Pancreas (tissue), 10 donors: ENCODE measurements around the gene FANCL. TPM values are rescaled to one million over a fixed set of nuclear protein-coding genes. Genes with fewer than 3 reads are reported as not detected.

Experiments
- ATAC-seq, 4 donors: fragments of 200-7000 bp; cut with Tn5 transposase; one replicate each; pipeline versions ENCODE4 v1.8.0 to v1.9.1; 2020; ENCODE audit warnings: mild to moderate bottlenecking in 4 of 4, moderate library complexity in 4 of 4
- DNase-seq, 6 donors: peaks; one replicate each; pipeline ENCODE4 v3.0.0-alpha.2; 2020
- FAIRE-seq: peaks from 2 replicates; lab custom pipeline; 2012; peaks lifted over from hg19 to GRCh38; lab: Jason Lieb, UNC
- H3K27ac ChIP-seq, 4 donors: fragments of 200-600 bp; sonication (generic); 1 replicate in 3 of 4; 2 replicates in 1 of 4; pipeline versions ENCODE4 v1.5.0 to v1.8.0; 2020
- H3K27me3 ChIP-seq, 4 donors: fragments of 200-600 bp; one replicate each; pipeline ENCODE4 v1.8.0; 2021
- H3K36me3 ChIP-seq, 3 donors: fragments of 200-600 bp; sonication (generic) in 1 of 3; one replicate each; pipeline versions ENCODE4 v1.5.0 to v1.8.0; 2020 to 2021
- H3K4me1 ChIP-seq, 3 donors: fragments of 200-600 bp; one replicate each; pipeline ENCODE4 v1.8.0; 2021
- H3K4me3 ChIP-seq, 4 donors: fragments of 200-600 bp; sonication (generic) in 2 of 4; one replicate each; pipeline versions ENCODE4 v1.5.0 to v1.8.0; 2020 to 2021
- H3K9me3 ChIP-seq, 4 donors: fragments of 200-600 bp; one replicate each; pipeline ENCODE4 v1.8.0; 2021
- WGBS, 2 donors: extraction: QIAGEN DNeasy Blood & Tissue Kit; methylation state at CpG; one replicate each; pipeline ENCODE4 v1.1.7; 2013; 5-methylcytosine and 5-hydroxymethylcytosine counted together
- intact Hi-C, 3 donors: fragments of 100-400 bp; cut with DNase I; formaldehyde crosslinking; loops; one replicate each; pipeline versions ENCODE4 v1.11.1 to v1.14.2; 2022
- polyA plus RNA-seq, 2 donors: library from polyadenylated mRNA; stranded (reverse); fragments of 200-250 nt; gene quantifications; one replicate each; pipeline ENCODE4 v1.2.3, GENCODE V29; 2013
- total RNA-seq, 6 donors: library from RNA; stranded (reverse); fragmentation: NEBNext Ultra II Directional in 4 of 6; extraction: Animal tissue kit (Norgen Biotek cat#: 25700) in 4 of 6; gene quantifications; one replicate each; pipeline versions ENCODE4 v1.2.1 to v1.2.4, GENCODE V29; 2021 to 2023
- TF ChIP-seq, protein P1 (sequence below), 4 donors: fragments of 200-600 bp; sonication (generic) in 3 of 4; IDR thresholded peaks; one replicate each; pipeline versions ENCODE4 v1.5.0 to v1.8.0; 2021; ENCODE audit warnings: antibody characterized with exemption in 4 of 4
- donor health status: healthy with polysubstance abuse.
- donor health status: DM: no; HTN: no; CAD: no; lungs with moderate emphysema.
- donor health status: DM: no; HTN: no; CAD: no.
- donor health status: control.
- donor health status: control.
- donor health status: Bipolar disorder and iron deficiency.
- donor health status: DM: yes; HTN: yes; CAD: no.
- donor health status: DM: no; HTN: no; CAD: no.
- donor health status: DM: no; HTN: no; CAD: no.
- donor health status: DM: yes; HTN: yes; CAD: no.

The FANCL gene
- total and polyA plus RNA-seq, 8 donors: 9.0 to 25.8 (median 12.6) TPM

DNA sequence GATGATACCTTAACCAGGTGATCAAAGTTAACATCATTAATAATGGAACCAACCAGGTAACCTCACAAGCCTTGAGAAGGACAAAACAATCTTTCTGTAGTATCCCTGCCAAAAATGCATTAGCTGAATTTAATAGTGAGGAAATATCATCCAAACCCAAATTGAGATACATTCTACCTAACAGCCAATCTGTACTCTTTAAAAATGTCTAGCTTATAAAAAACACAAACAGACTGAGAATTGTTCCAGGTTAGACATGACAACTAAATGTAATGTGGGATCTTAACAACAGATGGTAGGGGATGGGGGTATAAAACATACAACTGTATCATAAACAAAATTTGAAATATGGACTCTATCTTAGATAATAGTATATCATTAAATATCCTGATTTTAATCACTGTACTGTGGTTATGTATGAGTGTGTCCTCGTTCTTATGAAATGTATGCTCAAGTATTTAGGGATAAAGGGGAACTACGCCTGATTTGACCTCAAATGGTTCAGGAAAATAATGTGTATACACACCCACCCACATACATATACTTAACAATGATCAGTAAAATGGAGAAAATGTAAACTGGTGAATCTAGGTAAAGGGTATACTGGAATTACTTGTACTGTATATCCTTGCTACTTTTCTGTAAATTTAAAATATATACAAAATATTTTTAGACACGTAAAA is 1.7 kb downstream of the FANCL start:
- DNase-seq (no peak), ATAC-seq (no peak), FAIRE-seq (no peak)
- Histone ChIP-seq H3K36me3 (no peaks in the 10 kb centered on the region), H3K9me3 (no peaks in the 10 kb centered on the region), H3K27ac (no peak overlapping the region), H3K4me3 (peak overlapping the region in 1 of 4 donors; percentile 77), H3K27me3 (no peaks in the 10 kb centered on the region), H3K4me1 (peaks cover 0 to 19% (median 9%) of the 10 kb centered on the region in 3 donors)
- intact Hi-C loops: no loop called here
- TF ChIP-seq, protein P1, sequence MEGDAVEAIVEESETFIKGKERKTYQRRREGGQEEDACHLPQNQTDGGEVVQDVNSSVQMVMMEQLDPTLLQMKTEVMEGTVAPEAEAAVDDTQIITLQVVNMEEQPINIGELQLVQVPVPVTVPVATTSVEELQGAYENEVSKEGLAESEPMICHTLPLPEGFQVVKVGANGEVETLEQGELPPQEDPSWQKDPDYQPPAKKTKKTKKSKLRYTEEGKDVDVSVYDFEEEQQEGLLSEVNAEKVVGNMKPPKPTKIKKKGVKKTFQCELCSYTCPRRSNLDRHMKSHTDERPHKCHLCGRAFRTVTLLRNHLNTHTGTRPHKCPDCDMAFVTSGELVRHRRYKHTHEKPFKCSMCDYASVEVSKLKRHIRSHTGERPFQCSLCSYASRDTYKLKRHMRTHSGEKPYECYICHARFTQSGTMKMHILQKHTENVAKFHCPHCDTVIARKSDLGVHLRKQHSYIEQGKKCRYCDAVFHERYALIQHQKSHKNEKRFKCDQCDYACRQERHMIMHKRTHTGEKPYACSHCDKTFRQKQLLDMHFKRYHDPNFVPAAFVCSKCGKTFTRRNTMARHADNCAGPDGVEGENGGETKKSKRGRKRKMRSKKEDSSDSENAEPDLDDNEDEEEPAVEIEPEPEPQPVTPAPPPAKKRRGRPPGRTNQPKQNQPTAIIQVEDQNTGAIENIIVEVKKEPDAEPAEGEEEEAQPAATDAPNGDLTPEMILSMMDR (IDR thresholded peaks at IDR 0.05): no peak
- WGBS, 2 donors: 65 to 84% methylated on average over 3 of the region's 3 CpGs

DNA sequence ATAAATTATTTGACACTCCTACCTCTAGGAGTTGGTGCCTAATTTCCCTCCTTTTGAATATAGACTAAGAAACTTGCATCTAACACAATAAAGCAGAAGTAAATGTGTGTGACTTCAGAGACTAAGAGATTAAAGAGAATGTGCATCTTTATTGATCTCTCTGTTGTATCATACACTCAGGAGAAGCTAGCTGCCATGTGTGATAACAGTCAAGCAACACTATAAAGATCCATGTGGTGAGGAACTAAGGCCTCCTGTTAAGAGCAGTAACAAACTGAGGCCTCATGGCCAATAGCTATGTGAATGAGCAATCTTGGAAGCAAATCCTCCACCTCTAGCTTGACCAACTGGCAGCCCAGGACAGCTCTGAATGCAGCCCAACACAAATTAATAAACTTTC is 3.4 kb downstream of the FANCL start:
- no peaks in the 10 kb centered on the region for H3K27me3 ChIP-seq
- no peaks in the 10 kb centered on the region for H3K36me3 ChIP-seq
- H3K4me1 ChIP-seq: peaks cover 4 to 28% (median 9%) of the 10 kb centered on the region in 3 donors
- TF ChIP-seq, protein P1 (IDR thresholded peaks at IDR 0.05): no peak
- H3K9me3 ChIP-seq: no peaks in the 10 kb centered on the region
- no peak overlapping the region for H3K4me3 ChIP-seq
- no peak for ATAC-seq
- no peak for FAIRE-seq
- no peak for DNase-seq
- intact Hi-C loops: no loop called here
- H3K27ac ChIP-seq: no peak overlapping the region

DNA sequence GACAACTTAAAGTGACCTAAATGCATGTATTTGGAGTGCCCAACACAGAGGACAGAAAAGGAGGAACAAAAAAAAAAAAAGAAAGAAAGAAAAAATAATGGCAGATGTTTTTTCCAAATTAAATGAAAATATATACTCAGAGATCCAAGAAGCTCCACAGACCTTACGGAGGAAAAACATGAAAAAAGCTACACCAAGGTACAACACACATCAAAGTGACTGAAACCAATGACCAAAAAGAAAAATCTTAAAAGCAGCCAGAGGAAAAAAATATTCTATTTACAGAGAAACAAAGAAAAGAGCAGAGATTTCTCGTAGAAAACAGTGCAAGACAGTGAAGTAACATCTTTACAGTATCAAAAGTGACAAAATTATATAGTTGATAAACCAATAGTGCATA is 5.1 kb downstream of the FANCL start:
- no peak for ATAC-seq
- no peak for FAIRE-seq
- H3K9me3 ChIP-seq: no peaks in the 10 kb centered on the region
- H3K4me1 ChIP-seq: peaks cover 8 to 32% (median 9%) of the 10 kb centered on the region in 3 donors
- 98 to 100% methylated on average over 2 of the region's 2 CpGs for WGBS, 2 donors
- H3K36me3 ChIP-seq: no peaks in the 10 kb centered on the region
- no peak overlapping the region for H3K27ac ChIP-seq
- TF ChIP-seq, protein P1 (IDR thresholded peaks at IDR 0.05): no peak
- H3K27me3 ChIP-seq: no peaks in the 10 kb centered on the region
- DNase-seq: no peak
- no peak overlapping the region for H3K4me3 ChIP-seq
- intact Hi-C loops: no loop called here

DNA sequence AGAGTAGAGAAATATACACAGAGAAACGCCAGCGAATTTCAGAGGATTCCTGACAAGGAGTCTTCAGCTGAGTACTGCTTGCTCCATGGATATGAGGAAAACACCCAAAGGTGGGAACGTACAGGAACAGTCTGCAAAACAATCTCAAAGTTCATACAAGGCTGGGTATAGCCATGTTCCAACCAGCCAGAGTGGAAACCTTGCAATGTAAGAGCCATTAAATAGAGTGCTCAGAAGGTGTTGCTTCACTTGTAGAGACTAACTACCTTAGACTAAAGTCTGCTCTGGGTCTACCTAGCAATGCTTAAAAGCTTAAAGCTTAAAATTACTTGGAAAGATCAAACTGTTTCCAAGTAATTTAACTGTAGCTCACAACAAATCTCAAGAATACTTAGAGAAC is 6.0 kb downstream of the FANCL start:
- 92 to 96% methylated on average over 3 of the region's 3 CpGs for WGBS, 2 donors
- TF ChIP-seq, protein P1 (IDR thresholded peaks at IDR 0.05): no peak
- ATAC-seq (no peak), DNase-seq (no peak), FAIRE-seq (no peak)
- Histone ChIP-seq H3K36me3 (no peaks in the 10 kb centered on the region), H3K27ac (no peak overlapping the region), H3K27me3 (no peaks in the 10 kb centered on the region), H3K9me3 (no peaks in the 10 kb centered on the region), H3K4me1 (peaks cover 8 to 32% (median 9%) of the 10 kb centered on the region in 3 donors), H3K4me3 (no peak overlapping the region)
- intact Hi-C loops: no loop called here

DNA sequence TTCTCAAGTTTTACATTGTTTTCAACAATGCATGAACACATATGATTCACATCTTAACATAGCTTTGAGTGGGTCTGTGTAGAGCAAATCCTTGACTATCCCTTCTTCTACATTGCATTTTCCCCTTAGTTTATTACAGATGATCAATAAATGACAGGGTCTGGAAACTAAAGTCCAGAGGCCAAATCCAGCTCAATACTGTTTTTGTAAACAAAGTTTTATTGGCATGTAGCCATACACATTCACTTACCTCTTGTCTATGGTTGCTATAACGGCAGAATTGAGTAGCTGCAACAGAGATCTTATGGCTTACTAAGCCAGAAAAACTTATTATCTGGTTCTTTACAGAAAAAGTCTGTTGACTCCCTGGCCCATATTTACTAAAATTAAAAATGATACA is 12.8 kb downstream of the FANCL start:
- no peak for FAIRE-seq
- TF ChIP-seq, protein P1 (IDR thresholded peaks at IDR 0.05): no peak
- ATAC-seq: no peak
- Histone ChIP-seq H3K4me3 (no peak overlapping the region), H3K27ac (no peak overlapping the region), H3K36me3 (peaks cover 0 to 8% (median 0%) of the 10 kb centered on the region in 3 donors), H3K4me1 (peaks cover 0 to 10% (median 8%) of the 10 kb centered on the region in 3 donors), H3K9me3 (no peaks in the 10 kb centered on the region), H3K27me3 (no peaks in the 10 kb centered on the region)
- no peak for DNase-seq
- intact Hi-C loops: no loop called here
- WGBS, 2 donors: 44 to 48% methylated on average over 1 of the region's 1 CpG
